Hematopoietic multipotent progenitor cell treated with erythropoietin and hydrocortisone succinate and interleukin-3 and kit ligand, for 17 days (in vitro differentiated cells): ENCODE results near the gene LILRB3.
"Not testable (repeated sequence)": the region's sequence is repeated elsewhere in the genome, so short reads cannot be mapped to it uniquely, and the experiment has no call there.

ENCODE experiments used
- DNase-seq: peaks from one replicate; pipeline ENCODE4 v3.0.0-alpha.2; 2015; ENCODE audit warnings: low spot score

LILRB3 gene

GRCh38 chr19:54222474-54223276 is at the start of gene LILRB3:
TSS of gene LILRB3 (minus strand) at chr19:54223007. CDS start at chr19:54222976, 31 bp downstream.
- not testable (repeated sequence) for DNase-seq

- not testable (repeated sequence) for DNase-seq
Measured at GRCh38 chr19:54272181-54272580, 49.4 kb upstream of the LILRB3 start.

GRCh38 chr19:54271587-54271986 is 48.8 kb upstream of the LILRB3 start:
- DNase-seq: not testable (repeated sequence)

GRCh38 chr19:54271106-54271505 is 48.3 kb upstream of the LILRB3 start:
- no peak for DNase-seq

GRCh38 chr19:54268936-54269335 is 46.1 kb upstream of the LILRB3 start:
- DNase-seq: no peak

GRCh38 chr19:54266133-54266532 is 43.3 kb upstream of the LILRB3 start:
- DNase-seq: peak; percentile 52

GRCh38 chr19:54262470-54262869 is 39.7 kb upstream of the LILRB3 start:
- no peak for DNase-seq

GRCh38 chr19:54262066-54262465 is 39.3 kb upstream of the LILRB3 start:
- DNase-seq: no peak

GRCh38 chr19:54257116-54257480 is 34.3 kb upstream of the LILRB3 start, which contains the start of gene LILRB5:
TSS of gene LILRB5 (minus strand) at chr19:54257273. CDS start at chr19:54257193, 80 bp downstream.
- DNase-seq: no peak

GRCh38 chr19:54256250-54257115 is 33.7 kb upstream of the LILRB3 start:
- no peak for DNase-seq

- no peak for DNase-seq
Measured at GRCh38 chr19:54255105-54255775, 32.4 kb upstream of the LILRB3 start.

- DNase-seq: no peak
Measured at GRCh38 chr19:54254195-54254906, 31.5 kb upstream of the LILRB3 start.

GRCh38 chr19:54253331-54254194 is 30.8 kb upstream of the LILRB3 start:
- no peak for DNase-seq

GRCh38 chr19:54252845-54253244 is 30.0 kb upstream of the LILRB3 start:
- DNase-seq: no peak

- DNase-seq: no peak
Measured at GRCh38 chr19:54252243-54252642, 29.4 kb upstream of the LILRB3 start.

GRCh38 chr19:54248016-54248601 is 25.3 kb upstream of the LILRB3 start:
- no peak for DNase-seq

- no peak for DNase-seq
Measured at GRCh38 chr19:54247106-54247930, 24.5 kb upstream of the LILRB3 start.

- no peak for DNase-seq
Measured at GRCh38 chr19:54245936-54246335, 23.1 kb upstream of the LILRB3 start.

- not testable (repeated sequence) for DNase-seq
Measured at GRCh38 chr19:54243809-54244208, 21.0 kb upstream of the LILRB3 start.
